Measurements from ENCODE around the gene KCNK10. TPM values are rescaled to one million over a fixed set of nuclear protein-coding genes. Genes with fewer than 3 reads are reported as not detected.

The KCNK10 gene
- polyA plus RNA-seq, 3 donors: 0.05 TPM; not detected in 2

DNA sequence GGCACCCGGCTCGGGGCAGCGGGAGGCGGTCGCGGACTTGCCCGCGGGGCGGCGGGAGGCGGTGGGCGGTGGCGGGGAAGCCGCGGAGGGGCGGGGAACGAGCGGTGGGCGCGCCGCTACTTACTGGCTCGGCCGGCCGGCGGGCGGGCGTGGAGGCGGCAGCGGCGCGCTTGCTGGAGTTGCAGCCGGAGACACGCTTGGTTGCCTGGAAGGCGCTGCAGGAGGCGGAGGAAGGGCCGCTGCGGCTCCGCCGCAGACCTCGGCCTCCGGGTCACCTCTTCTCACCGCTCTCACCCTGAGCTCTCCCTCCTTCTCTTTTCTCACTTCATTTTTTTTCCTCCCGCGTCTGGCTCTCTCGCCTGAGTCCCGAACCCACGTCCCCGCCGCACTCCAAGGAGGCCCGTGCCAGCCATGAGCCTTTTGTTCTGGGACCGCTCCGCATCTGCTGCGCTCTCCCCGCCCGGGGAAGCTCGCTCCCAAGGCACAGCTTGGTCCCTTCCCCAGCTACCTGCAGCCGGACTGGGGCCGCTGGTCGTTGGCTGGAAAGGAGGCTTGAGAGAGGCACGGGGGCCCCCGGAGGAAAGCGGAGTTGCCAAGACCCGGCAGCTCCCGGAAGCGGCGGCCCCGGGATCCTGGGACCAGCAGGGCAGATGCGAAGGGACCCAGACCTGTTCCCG is 592 bp upstream of the KCNK10 start:
- no peak overlapping the region for H3K27ac Mint-ChIP-seq
- TF ChIP-seq, protein P1, sequence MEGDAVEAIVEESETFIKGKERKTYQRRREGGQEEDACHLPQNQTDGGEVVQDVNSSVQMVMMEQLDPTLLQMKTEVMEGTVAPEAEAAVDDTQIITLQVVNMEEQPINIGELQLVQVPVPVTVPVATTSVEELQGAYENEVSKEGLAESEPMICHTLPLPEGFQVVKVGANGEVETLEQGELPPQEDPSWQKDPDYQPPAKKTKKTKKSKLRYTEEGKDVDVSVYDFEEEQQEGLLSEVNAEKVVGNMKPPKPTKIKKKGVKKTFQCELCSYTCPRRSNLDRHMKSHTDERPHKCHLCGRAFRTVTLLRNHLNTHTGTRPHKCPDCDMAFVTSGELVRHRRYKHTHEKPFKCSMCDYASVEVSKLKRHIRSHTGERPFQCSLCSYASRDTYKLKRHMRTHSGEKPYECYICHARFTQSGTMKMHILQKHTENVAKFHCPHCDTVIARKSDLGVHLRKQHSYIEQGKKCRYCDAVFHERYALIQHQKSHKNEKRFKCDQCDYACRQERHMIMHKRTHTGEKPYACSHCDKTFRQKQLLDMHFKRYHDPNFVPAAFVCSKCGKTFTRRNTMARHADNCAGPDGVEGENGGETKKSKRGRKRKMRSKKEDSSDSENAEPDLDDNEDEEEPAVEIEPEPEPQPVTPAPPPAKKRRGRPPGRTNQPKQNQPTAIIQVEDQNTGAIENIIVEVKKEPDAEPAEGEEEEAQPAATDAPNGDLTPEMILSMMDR (IDR thresholded peaks at IDR 0.05): no peak
- under 1% methylated on average over 69 of the region's 69 CpGs for WGBS (ENCODE audit: insufficient coverage)

DNA sequence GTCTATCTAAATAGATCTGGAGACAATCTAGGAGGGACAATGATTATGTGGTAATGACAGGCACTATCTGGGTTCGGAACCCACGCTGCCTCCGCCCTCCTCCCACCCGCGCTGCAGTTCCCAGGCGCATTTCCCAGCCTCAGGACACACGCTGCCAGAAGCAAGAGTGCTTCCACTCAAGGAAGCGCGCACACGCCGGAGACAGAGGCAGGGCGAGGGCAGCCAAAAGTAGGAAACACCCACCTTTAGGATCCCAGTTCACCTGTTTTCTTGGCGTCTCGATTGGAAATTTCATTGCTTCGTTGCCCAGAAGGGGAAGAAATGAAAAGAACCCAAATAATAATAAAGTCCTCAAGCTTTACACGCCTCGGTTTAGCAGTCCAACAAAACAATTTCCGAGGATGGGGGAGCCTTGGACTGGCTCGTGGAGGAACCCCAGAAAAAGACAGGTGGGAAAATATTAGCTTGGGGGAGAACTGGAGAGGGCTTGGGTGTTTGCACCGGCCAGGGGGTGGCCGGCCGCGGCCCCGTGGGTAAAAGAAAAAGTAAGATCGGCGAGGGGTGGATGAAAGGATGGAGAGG is 474 bp downstream of the KCNK10 start:
- H3K36me3 ChIP-seq (replicated peaks in 1 of 2; ENCODE audit: control insufficient read depth in 1 of 2, insufficient read depth in 2 of 2, low read length in 2 of 2): no peaks in the 10 kb centered on the region
- no peak overlapping the region for H3K4me3 Mint-ChIP-seq
- H3K36me3 Mint-ChIP-seq: peaks cover 0 to 5% of the 10 kb centered on the region in 2 donors
- H3K27me3 ChIP-seq (ENCODE audit: control insufficient read depth in 2 of 2, insufficient read depth in 2 of 2, low read length in 2 of 2): peaks cover 92 to 95% of the 10 kb centered on the region in 2 donors
- TF ChIP-seq, protein P1 (IDR thresholded peaks at IDR 0.05): no peak
- H3K9ac ChIP-seq (ENCODE audit: insufficient read depth, low read length, poor library complexity, severe bottlenecking): no peak overlapping the region
- peaks cover 2 to 55% of the 10 kb centered on the region in 2 donors for H3K9me3 ChIP-seq (replicated peaks in 1 of 2; ENCODE audit: control insufficient read depth in 1 of 2, insufficient read depth in 1 of 2, low read length in 2 of 2)
- no peak overlapping the region for H3K27ac Mint-ChIP-seq
- no peak overlapping the region for H2AFZ ChIP-seq (ENCODE audit: insufficient read depth, low read depth, low read length, poor library complexity, severe bottlenecking)
- H3K4me2 ChIP-seq (replicated peaks; ENCODE audit: extremely low read depth, low read length, poor library complexity, severe bottlenecking): peak overlapping the region; percentile 64
- H3K79me2 ChIP-seq (ENCODE audit: insufficient read depth, low read length): no peaks in the 10 kb centered on the region
- H3K9me3 Mint-ChIP-seq: peaks cover 0 to 21% (median 12%) of the 10 kb centered on the region in 7 donors
- H3K4me1 ChIP-seq (ENCODE audit: control insufficient read depth in 1 of 2, insufficient read depth in 2 of 2, low read length in 2 of 2): peaks cover 12 to 17% of the 10 kb centered on the region in 2 donors
- intact Hi-C loops (cut with micrococcal nuclease): no loop called here
- H3K27ac ChIP-seq (ENCODE audit: low read depth in 1 of 2, low read length in 2 of 2): no peak overlapping the region
- peaks cover 42 to 52% (median 48%) of the 10 kb centered on the region in 3 donors for H3K27me3 Mint-ChIP-seq (ENCODE audit: low read depth in 3 of 3)
- H4K20me1 ChIP-seq (ENCODE audit: insufficient read depth, low read length): no peaks in the 10 kb centered on the region
- H3K4me3 ChIP-seq (replicated peaks in 1 of 3; ENCODE audit: low read depth in 2 of 3, low read length in 3 of 3): peak overlapping the region in 1 of 3 experiments; percentile 36
- WGBS (ENCODE audit: insufficient coverage): 5% methylated on average over 21 of the region's 26 CpGs
- H3K4me1 Mint-ChIP-seq: peaks cover 5% of the 10 kb centered on the region
- DNase-seq: no peak

More for the DNA sequence above, 592 bp upstream of the KCNK10 start:
- Histone ChIP-seq H3K4me1 (ENCODE audit: control insufficient read depth in 1 of 2, insufficient read depth in 2 of 2, low read length in 2 of 2) (peaks cover 12 to 17% of the 10 kb centered on the region in 2 donors), H3K4me2 (replicated peaks; ENCODE audit: extremely low read depth, low read length, poor library complexity, severe bottlenecking) (peak overlapping the region; percentile 64), H3K36me3 (replicated peaks in 1 of 2; ENCODE audit: control insufficient read depth in 1 of 2, insufficient read depth in 2 of 2, low read length in 2 of 2) (no peaks in the 10 kb centered on the region), H3K9ac (ENCODE audit: insufficient read depth, low read length, poor library complexity, severe bottlenecking) (no peak overlapping the region), H4K20me1 (ENCODE audit: insufficient read depth, low read length) (no peaks in the 10 kb centered on the region), H3K79me2 (ENCODE audit: insufficient read depth, low read length) (no peaks in the 10 kb centered on the region), H3K9me3 (replicated peaks in 1 of 2; ENCODE audit: control insufficient read depth in 1 of 2, insufficient read depth in 1 of 2, low read length in 2 of 2) (peaks cover 2 to 55% of the 10 kb centered on the region in 2 donors), H2AFZ (ENCODE audit: insufficient read depth, low read depth, low read length, poor library complexity, severe bottlenecking) (no peak overlapping the region), H3K27ac (ENCODE audit: low read depth in 1 of 2, low read length in 2 of 2) (no peak overlapping the region), H3K4me3 (replicated peaks in 1 of 3; ENCODE audit: low read depth in 2 of 3, low read length in 3 of 3) (peak overlapping the region in 1 of 3 experiments; percentile 36), H3K27me3 (ENCODE audit: control insufficient read depth in 2 of 2, insufficient read depth in 2 of 2, low read length in 2 of 2) (peaks cover 92 to 95% of the 10 kb centered on the region in 2 donors)
- no peak for DNase-seq
- Mint-ChIP-seq H3K4me1 (peaks cover 5% of the 10 kb centered on the region), H3K36me3 (peaks cover 0 to 5% of the 10 kb centered on the region in 2 donors), H3K27me3 (ENCODE audit: low read depth in 3 of 3) (peaks cover 49 to 53% (median 50%) of the 10 kb centered on the region in 3 donors), H3K4me3 (peak overlapping the region; percentile 72 to 91), H3K9me3 (peaks cover 0 to 29% (median 16%) of the 10 kb centered on the region in 7 donors)
- intact Hi-C loops (cut with micrococcal nuclease): no loop called here

Data from CD14-positive monocyte (primary cell).